ENCODE results near the gene TWF2.

Gene TWF2

GRCh38 chr3:52257911-52258310 lies 19.0 kb upstream of the TWF2 start:
- DNase-seq (ENCODE audit: low read depth in 2 of 2): no peak

DNA sequence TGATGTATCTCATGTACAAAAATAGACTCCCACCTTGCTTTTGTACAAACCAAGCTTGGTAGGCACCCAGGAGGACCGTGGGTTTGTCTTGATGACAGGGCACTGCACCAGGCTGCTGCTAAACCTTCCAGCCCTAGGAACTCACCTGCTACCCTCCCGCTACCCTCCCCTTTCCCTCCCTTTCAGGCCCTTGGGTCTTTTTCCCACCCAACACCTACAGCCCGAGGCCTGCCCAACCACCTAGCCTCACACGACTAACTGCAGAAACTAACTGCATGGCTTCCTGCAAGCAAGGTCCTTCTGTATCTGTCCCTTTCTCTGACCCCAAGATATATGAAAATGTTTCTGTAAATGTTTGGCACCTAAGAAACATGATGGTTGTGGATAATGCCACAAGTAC lies 17.7 kb upstream of the TWF2 start:
- DNase-seq (ENCODE audit: low read depth in 2 of 2): no peak

DNA sequence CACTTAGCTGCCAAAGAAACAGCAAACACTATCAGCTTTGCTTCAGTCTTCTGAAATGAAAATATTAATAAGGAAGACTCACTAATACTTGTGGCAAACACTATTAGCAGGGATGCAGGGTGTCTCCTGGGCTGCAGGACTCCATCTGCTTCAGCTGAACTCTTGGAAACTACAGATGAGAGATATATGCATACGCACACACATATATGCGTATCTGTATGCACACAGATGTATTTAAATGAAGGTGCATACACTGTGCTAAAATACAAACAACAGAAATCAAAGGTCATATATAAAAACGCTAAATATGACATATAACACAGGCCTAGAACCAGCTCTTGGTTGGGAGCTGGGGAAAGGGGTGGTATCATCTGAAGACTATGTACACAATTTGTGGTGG lies 17.2 kb upstream of the TWF2 start:
- DNase-seq (ENCODE audit: low read depth in 2 of 2): no peak

DNA sequence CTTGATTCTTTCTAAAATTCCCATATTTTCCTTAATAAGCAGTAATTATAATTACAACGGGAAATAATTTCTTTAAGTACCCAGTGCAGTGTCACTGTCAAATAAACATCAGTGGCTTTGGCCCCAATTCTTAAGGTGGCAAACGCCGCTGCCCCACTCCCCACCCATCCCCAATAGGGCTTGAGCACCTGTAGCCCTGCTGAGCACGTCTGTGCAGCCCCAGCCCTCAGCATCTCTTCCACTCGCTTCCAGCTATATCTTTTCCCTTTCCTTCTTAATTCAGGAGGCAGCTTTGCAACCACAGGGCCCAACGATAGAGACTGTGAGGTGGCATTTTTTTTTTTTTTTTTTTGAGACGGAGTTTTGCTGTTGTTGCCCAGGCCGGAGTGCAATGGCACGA lies 15.7 kb upstream of the TWF2 start:
- no peak for DNase-seq (ENCODE audit: low read depth in 2 of 2)

GRCh38 chr3:52253314-52254304 lies 14.7 kb upstream of the TWF2 start:
- DNase-seq (ENCODE audit: low read depth in 2 of 2): peak; percentile 62 to 69

DNA sequence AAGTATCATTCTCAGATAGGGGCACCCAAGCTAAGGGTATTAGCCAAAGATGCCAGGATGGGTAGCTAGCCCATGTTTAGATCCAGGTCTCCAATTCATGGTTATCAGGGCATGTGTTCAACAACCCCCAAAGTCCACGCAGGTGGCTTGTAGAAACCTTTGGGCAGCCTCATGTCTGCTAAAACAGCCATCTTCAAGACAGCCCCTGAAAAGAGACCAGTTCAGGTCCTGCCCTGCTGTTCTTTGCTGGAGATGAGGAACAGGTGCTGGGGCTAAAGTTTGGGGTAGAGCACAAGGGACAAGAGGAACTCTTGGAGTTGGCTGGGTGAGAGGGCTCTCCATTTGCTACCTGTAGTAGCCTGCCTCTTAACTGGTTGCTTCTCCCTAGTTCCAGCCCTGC lies 11.2 kb upstream of the TWF2 start:
- no peak for DNase-seq (ENCODE audit: low read depth in 2 of 2)

DNA sequence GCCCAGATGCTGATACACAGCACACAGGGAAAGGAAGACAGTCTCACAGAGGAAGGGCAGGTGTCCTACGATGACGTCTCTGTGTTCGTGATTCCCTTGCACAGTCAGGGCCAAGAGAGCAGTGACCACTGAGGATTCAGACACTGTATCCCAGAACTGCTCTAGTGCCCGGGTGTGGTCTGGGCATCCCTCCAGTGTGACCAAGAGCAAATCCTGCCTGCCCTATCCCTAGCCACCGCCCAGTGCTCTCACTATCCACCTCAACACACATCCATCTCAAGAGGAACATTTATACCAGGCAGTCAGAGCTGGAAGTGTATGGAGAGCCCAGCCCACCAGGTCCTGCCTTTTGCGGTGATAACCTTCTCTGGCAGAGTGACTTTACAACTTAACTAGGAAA lies 10.7 kb upstream of the TWF2 start:
- DNase-seq (ENCODE audit: low read depth in 2 of 2): no peak

DNA sequence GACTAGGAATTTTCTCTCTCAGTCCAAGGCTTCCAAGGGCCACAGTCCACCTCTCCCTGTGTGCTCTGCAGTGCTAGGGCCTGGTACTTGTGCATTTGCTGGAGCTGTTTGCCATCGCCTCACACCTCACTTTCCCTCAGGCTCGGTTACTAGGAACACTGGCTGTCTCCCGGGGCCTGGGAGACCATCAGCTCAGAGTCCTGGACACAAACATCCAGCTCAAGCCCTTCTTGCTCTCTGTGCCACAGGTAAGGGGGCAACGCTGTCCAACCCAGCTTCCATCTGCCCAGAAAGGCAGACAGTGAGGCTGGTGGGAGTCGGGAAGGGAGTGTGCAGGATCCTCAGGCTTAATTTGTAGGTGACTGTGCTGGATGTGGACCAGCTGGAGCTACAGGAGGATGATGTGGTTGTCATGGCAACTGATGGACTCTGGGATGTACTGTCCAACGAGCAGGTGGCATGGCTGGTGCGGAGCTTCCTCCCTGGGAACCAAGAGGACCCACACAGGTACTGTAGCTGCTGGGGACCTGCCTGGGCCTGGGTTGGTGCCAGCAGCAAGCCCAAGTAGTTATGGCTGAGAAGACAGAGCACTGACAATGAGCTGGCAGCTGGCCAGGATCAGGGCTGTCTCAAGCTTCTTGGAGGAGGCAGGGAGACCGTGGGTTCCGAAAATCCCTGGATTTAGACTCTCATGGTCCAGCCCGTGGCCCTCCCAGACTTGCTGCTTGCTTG lies 10.0 kb upstream of the TWF2 start:
- DNase-seq (ENCODE audit: low read depth in 2 of 2): no peak

- no peak for DNase-seq (ENCODE audit: low read depth in 2 of 2)
Observed at GRCh38 chr3:52248165-52248541, 9.2 kb upstream of the TWF2 start.

DNA sequence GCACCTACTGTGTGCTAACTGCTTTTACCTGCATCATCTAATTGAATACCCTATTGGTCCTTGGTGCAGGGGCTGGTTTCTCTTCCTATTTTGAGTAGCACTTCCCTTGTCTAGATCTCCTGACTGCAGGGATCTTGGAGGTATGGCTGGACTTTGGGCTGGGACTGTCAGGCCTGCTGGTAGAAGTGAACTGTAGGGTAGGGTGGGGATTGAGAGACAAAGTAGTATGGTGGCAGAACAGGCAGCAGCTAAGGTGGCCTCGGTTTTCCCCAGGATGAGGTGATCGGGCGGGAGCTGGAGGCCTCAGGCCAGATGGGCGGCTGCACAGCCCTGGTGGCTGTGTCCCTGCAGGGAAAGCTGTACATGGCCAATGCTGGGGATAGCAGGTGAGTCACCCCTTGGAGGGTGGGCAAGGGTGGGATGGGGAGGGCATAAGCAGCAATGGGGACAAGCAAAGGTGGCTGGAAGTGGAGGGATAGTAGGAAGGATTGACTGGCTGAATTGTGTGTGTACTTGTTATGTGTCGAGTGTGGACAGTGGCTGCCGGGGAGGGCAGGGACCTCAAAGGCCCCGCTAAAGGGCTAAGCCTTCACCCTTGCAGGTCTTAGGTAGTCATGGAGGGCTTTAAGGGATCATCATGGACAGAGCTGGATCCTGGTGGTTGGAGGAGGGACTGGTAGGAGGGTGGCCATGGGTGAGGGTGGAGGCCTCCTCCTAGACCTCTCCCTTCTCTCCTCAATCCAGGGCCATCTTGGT lies 8.6 kb upstream of the TWF2 start:
- no peak for DNase-seq (ENCODE audit: low read depth in 2 of 2)

- no peak for DNase-seq (ENCODE audit: low read depth in 2 of 2)
Observed at GRCh38 chr3:52246728-52247408, 7.9 kb upstream of the TWF2 start.

DNA sequence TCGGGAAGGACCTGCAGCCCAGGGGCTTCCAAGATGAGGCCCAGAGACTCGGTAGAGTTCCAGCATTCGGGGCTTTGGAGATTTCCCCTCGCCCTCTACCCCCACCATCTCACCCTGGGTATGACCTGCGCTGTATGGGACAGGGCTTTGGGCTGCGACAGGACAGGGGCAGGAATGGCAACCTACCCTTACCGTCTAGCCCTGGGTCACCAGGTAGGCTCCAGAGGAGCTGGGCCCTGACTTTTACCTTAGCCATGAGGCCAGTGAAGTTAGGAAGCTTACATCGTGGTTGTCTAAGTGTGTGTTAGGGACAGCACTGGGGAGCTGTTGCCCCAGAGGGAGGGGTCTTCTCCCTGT lies 7.3 kb upstream of the TWF2 start:
- no peak for DNase-seq (ENCODE audit: low read depth in 2 of 2)

DNA sequence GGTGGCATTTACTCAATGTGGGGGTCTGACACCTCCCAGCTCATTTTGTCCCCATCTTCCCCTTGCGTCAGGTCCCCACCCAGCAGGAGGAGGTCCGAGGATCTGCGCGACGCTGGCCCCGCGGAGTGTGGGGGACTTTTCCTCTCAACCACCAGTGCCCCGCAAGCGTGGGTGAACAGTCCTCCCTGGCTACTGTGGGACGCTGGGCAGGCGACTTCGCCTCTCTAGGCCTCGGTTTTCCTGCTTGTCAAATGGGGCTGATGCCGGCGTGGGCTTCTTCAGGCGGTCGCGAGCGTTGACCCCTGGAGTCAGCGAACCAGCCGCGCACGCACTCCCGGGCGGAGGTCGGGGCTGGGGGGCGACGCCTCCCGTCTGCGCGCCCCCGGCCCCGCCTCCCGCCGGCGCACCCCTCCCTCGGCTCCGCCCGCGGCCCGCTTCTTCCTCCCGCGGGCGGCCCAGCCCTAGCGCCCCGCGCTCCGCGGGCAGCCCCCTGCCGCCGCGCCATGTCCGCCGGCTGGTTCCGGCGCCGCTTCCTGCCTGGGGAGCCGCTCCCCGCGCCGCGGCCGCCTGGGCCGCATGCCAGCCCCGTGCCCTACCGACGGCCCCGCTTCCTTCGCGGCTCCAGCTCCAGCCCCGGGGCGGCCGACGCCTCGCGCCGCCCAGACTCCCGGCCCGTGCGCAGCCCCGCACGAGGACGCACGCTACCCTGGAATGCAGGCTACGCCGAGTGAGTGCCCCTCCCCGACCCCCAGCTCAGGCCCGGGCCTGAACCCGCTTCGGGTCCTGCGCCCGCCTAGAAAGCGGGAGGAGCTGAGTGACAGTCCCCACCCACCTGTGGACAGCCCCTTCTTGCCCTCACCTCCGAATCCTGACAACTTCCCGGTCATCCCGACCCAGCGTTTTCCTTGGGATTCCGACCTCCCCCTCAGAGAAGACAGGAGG lies 6.6 kb upstream of the TWF2 start, which contains the start of gene PPM1M:
Gene PPM1M (plus strand): TSS at position 438 of the 942 bp plus-strand sequence. CDS start 66 bp downstream, at position 504.
- DNase-seq (ENCODE audit: low read depth in 2 of 2): no peak

GRCh38 chr3:52243791-52244628 lies 5.1 kb upstream of the TWF2 start:
- DNase-seq (ENCODE audit: low read depth in 2 of 2): no peak

DNA sequence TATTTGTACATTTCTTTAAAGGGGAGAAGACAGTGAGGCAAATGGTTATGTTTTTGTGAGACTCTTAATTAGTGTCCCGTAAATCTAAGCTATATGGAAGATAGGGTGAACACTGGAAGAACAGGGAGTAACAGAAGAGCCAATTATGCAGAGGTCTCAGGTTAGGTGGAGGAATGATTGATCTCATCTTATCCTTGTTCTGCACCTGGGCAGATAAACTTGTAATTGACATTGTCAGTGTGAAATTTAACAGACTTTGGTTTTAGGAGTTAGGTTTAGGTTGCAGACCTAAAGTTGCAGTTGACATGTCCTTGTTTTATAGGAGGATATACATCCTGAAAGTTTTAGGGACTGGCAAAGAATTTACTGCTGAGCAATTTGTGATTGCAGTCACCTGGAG lies 3.1 kb upstream of the TWF2 start:
- DNase-seq (ENCODE audit: low read depth in 2 of 2): no peak

GRCh38 chr3:52240886-52241370 lies 2.0 kb upstream of the TWF2 start:
- no peak for DNase-seq (ENCODE audit: low read depth in 2 of 2)

DNA sequence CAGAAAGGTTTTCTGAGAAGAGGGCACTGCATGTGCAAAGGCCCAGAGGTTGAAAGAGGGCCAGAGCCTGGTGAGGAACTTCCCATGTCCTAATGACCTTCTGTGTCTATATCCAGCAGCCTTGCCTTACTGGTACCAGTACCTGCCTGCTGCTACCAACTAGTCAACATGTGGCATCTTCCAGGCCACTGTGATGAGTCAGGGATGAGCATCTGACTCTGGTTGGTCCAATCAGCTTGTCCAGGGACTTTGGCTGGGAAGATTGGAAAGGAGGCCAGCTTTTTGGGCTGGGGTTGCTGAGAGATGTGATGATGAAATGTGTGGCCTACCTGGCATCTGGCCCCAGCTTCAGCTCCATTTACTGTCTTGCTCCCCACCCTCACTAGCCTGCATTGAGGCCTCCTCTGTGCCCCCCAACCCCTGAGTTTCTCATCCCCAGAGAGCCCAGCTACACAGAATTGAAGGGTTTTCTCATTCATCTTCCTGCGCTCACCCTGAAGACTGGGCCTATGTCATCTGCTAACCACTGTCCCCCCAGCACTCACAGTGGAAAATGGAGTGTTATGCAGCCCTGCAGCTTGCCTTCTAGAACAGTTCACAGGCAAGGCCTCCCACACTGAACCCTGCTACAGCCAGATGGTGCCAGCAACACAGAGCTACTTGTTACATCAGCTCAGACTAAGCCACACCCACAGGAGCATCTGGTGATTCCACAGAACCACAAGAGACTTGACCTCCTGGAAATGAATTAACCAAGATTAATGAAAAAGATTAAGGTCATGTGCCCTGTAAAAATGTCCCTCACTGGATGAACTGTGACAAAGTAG lies 1.3 kb upstream of the TWF2 start:
- DNase-seq (ENCODE audit: low read depth in 2 of 2): peak in 1 of 2 donors; percentile 41

- no peak for DNase-seq (ENCODE audit: low read depth in 2 of 2)
Observed at GRCh38 chr3:52238193-52238760, 681 bp downstream of the TWF2 start.

Measured in activated CD4-positive, alpha-beta T cell treated with anti-CD3 and anti-CD28 coated beads for 24 hours (primary cell).